NCI-H2171 treated with DMSO at 0.1 percent for 48 hours (cell line): ENCODE data around the gene DNAJB6.

Experiments used
- DNase-seq: peaks from one replicate; lab custom pipeline; 2025; lab: John Stamatoyannopoulos, UW

DNAJB6 gene

GRCh38 chr7:157429001-157429679 is 92.3 kb downstream of the DNAJB6 start:
- DNase-seq = no peak

GRCh38 chr7:157429680-157430224 is 92.9 kb downstream of the DNAJB6 start:
- no peak for DNase-seq

- DNase-seq = no peak
Measured at GRCh38 chr7:157430721-157431120, 93.9 kb downstream of the DNAJB6 start.

GRCh38 chr7:157431173-157431950 is 94.6 kb downstream of the DNAJB6 start:
- no peak for DNase-seq

GRCh38 chr7:157431951-157432540 is 95.2 kb downstream of the DNAJB6 start:
- DNase-seq = no peak

GRCh38 chr7:157432541-157432956 is 95.7 kb downstream of the DNAJB6 start:
- peak; percentile 78 for DNase-seq

- peak; percentile 73 for DNase-seq
Measured at GRCh38 chr7:157432957-157433576, 96.3 kb downstream of the DNAJB6 start.

- DNase-seq = no peak
Measured at GRCh38 chr7:157433628-157434027, 96.8 kb downstream of the DNAJB6 start.

GRCh38 chr7:157434231-157434630 is 97.4 kb downstream of the DNAJB6 start:
- DNase-seq = no peak

GRCh38 chr7:157434701-157435100 is 97.9 kb downstream of the DNAJB6 start:
- no peak for DNase-seq

GRCh38 chr7:157436076-157436475 is 99.3 kb downstream of the DNAJB6 start:
- DNase-seq = no peak

- no peak for DNase-seq
Measured at GRCh38 chr7:157436763-157437480, 100.1 kb downstream of the DNAJB6 start.

- no peak for DNase-seq
Measured at GRCh38 chr7:157437519-157438061, 100.8 kb downstream of the DNAJB6 start.

- DNase-seq = no peak
Measured at GRCh38 chr7:157438121-157439025, 101.6 kb downstream of the DNAJB6 start.

GRCh38 chr7:157439149-157439548 is 102.3 kb downstream of the DNAJB6 start:
- no peak for DNase-seq

GRCh38 chr7:157439761-157440160 is 103.0 kb downstream of the DNAJB6 start:
- DNase-seq = no peak

- no peak for DNase-seq
Measured at GRCh38 chr7:157440346-157441022, 103.7 kb downstream of the DNAJB6 start.

- DNase-seq = no peak
Measured at GRCh38 chr7:157441023-157441399, 104.2 kb downstream of the DNAJB6 start.

- no peak for DNase-seq
Measured at GRCh38 chr7:157442456-157442855, 105.7 kb downstream of the DNAJB6 start.
